DOHH2 (cell line): ENCODE results near the gene OPTN.

ENCODE experiments used
- H3F3A ChIP-seq: fragments of 200-600 bp; sonication (generic), shearing (Covaris generic); 2 replicates; pipeline ENCODE4 v1.6.0; 2016; ENCODE audit warnings: antibody characterized with exemption, mild to moderate bottlenecking; ENCODE audit not compliant: control insufficient read depth, insufficient read depth
- H3K27ac ChIP-seq: fragments of 200-600 bp; sonication (generic); 2 replicates; pipeline ENCODE4 v1.5.1; 2014; ENCODE audit warnings: low read depth, mild to moderate bottlenecking, low read length, moderate library complexity
- H3K27me3 ChIP-seq: fragments of 200-600 bp; sonication (generic); 2 replicates; pipeline ENCODE4 v1.6.1; 2014; ENCODE audit warnings: mild to moderate bottlenecking, low read length, mixed read lengths; ENCODE audit not compliant: control insufficient read depth
- H3K36me3 ChIP-seq: fragments of 200-600 bp; sonication (generic); 2 replicates; pipeline ENCODE4 v1.6.1; 2014; ENCODE audit warnings: mild to moderate bottlenecking, low read length, moderate library complexity, mixed read lengths; ENCODE audit not compliant: control insufficient read depth
- H3K4me1 ChIP-seq: fragments of 200-600 bp; sonication (generic); 2 replicates; pipeline ENCODE4 v1.6.1; 2014; ENCODE audit warnings: mild to moderate bottlenecking, low read length, mixed read lengths; ENCODE audit not compliant: control insufficient read depth
- H3K4me2 ChIP-seq: fragments of 200-600 bp; sonication (generic); 2 replicates; pipeline ENCODE4 v1.6.0; 2014; ENCODE audit warnings: mild to moderate bottlenecking, low read length, moderate library complexity
- H3K4me3 ChIP-seq: fragments of 200-600 bp; sonication (generic); 2 replicates; pipeline ENCODE4 v1.5.1; 2014; ENCODE audit warnings: mild to moderate bottlenecking, low read length, mixed read lengths
- H3K79me2 ChIP-seq: fragments of 200-600 bp; sonication (generic); 2 replicates; pipeline ENCODE4 v1.6.1; 2014; ENCODE audit warnings: mild to moderate bottlenecking, low read length, mixed read lengths; ENCODE audit not compliant: control insufficient read depth
- H3K9me2 ChIP-seq: fragments of 200-600 bp; sonication (generic); replicated peaks from 2 replicates; pipeline ENCODE4 v1.6.1; 2014; ENCODE audit warnings: mild to moderate bottlenecking, low read length, mixed read lengths; ENCODE audit not compliant: control insufficient read depth
- H3K9me3 ChIP-seq: fragments of 200-600 bp; sonication (generic); 2 replicates; pipeline ENCODE4 v1.6.1; 2014; ENCODE audit warnings: antibody characterized with exemption, low read length, mixed read lengths; ENCODE audit not compliant: control insufficient read depth, insufficient read depth
- H4K20me1 ChIP-seq: fragments of 200-600 bp; sonication (generic); 2 replicates; pipeline ENCODE4 v1.6.0; 2014; ENCODE audit warnings: low read depth, mild to moderate bottlenecking, antibody characterized with exemption, low read length, moderate library complexity; ENCODE audit not compliant: control insufficient read depth, insufficient read depth
- EZH2phosphoT487 ChIP-seq: fragments of 200-600 bp; sonication (generic); IDR thresholded peaks from 2 replicates; pipeline ENCODE4 v1.6.1; 2017; ENCODE audit warnings: borderline replicate concordance, mild to moderate bottlenecking, antibody characterized with exemption, low read length, moderate library complexity, mixed read lengths
- TF ChIP-seq, protein P1 (sequence below): fragments of 200-600 bp; sonication (generic); IDR thresholded peaks from one replicate; pipeline ENCODE4 v1.5.1; 2014; ENCODE audit warnings: antibody characterized with exemption, mild to moderate bottlenecking, low read depth, low read length; ENCODE audit not compliant: poor library complexity, severe bottlenecking

The OPTN gene

DNA sequence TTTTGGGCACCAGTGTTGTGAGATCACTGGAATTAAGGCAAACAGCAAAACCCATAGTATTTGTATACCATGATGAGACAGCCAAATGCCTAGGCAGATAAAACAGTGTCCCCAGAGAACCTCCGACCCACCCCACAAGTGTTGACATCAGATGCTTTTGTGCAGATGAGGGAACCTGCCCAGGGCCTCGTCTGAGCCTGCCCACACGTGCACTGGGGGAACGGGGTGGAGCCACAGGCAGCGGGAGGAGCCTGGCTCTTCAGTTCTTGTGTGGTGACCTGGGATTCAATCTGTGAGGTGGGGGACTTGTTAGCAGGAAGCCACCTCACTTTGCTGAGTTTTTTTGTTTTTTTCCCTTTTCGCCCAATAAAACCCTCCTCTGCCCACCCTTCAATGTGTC lies 33.4 kb upstream of the OPTN start:
- Histone ChIP-seq H3K4me3 (no peak overlapping the region), H3K9me2 (no peaks in the 10 kb centered on the region), H3K27me3 (peaks cover 8% of the 10 kb centered on the region), H3F3A (no peaks in the 10 kb centered on the region), H3K4me2 (no peak overlapping the region), H3K4me1 (no peaks in the 10 kb centered on the region), H3K27ac (no peak overlapping the region), H4K20me1 (no peaks in the 10 kb centered on the region), H3K36me3 (no peaks in the 10 kb centered on the region), H3K79me2 (no peaks in the 10 kb centered on the region), H3K9me3 (no peaks in the 10 kb centered on the region)
- no peak for TF ChIP-seq EZH2phosphoT487
- TF ChIP-seq, protein P1, sequence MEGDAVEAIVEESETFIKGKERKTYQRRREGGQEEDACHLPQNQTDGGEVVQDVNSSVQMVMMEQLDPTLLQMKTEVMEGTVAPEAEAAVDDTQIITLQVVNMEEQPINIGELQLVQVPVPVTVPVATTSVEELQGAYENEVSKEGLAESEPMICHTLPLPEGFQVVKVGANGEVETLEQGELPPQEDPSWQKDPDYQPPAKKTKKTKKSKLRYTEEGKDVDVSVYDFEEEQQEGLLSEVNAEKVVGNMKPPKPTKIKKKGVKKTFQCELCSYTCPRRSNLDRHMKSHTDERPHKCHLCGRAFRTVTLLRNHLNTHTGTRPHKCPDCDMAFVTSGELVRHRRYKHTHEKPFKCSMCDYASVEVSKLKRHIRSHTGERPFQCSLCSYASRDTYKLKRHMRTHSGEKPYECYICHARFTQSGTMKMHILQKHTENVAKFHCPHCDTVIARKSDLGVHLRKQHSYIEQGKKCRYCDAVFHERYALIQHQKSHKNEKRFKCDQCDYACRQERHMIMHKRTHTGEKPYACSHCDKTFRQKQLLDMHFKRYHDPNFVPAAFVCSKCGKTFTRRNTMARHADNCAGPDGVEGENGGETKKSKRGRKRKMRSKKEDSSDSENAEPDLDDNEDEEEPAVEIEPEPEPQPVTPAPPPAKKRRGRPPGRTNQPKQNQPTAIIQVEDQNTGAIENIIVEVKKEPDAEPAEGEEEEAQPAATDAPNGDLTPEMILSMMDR, result no peak

DNA sequence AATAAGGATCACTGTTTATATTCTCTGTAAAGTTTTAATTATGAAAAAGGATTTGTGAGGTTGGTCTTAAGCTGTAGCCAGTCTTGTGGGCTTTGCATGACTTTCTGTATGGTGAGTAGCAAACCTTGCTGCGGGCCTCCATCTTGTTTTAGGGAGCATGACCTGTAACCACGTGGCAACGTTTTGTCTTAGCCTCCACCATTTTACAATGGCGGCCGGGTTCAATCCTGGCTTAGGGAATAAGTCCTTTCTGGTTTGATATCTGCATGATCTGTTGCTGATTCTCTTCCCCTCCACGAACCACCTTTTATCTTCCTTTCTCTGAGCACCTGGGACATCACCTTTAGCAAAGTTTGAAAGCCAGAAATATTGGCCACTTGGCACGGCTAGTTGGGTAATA lies 32.5 kb upstream of the OPTN start:
- Histone ChIP-seq H3K4me1 (no peaks in the 10 kb centered on the region), H3K79me2 (no peaks in the 10 kb centered on the region), H3K27me3 (peaks cover 8% of the 10 kb centered on the region; the same call in 1 of the 2 replicates), H3K4me3 (no peak overlapping the region), H3K4me2 (no peak overlapping the region), H3K27ac (no peak overlapping the region), H3K9me2 (no peaks in the 10 kb centered on the region), H3K9me3 (no peaks in the 10 kb centered on the region), H3K36me3 (no peaks in the 10 kb centered on the region), H3F3A (no peaks in the 10 kb centered on the region), H4K20me1 (no peaks in the 10 kb centered on the region)
- TF ChIP-seq EZH2phosphoT487, result no peak
- TF ChIP-seq, protein P1, result no peak

DNA sequence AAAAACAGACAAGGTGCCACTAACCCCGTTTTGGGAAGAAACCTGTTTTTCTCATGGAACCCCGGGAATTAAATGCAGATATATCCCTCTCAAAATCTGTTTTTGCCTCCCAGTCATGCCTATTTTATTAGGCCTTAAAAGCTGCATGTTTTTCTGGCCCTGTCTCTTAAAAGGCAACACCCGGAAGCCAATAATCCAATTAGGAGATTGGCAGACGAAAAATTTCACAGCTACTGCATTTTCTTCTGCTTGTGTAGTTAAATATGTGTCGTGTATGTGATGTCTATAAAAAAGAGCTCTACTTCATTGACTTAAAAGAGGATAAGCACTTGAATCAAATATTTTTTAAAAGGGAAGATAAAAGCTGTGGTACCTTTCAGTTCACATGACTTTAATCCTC lies 31.9 kb upstream of the OPTN start:
- H4K20me1 ChIP-seq, result no peaks in the 10 kb centered on the region
- no peaks in the 10 kb centered on the region for H3K79me2 ChIP-seq
- no peaks in the 10 kb centered on the region for H3F3A ChIP-seq
- H3K4me2 ChIP-seq, result no peak overlapping the region
- no peaks in the 10 kb centered on the region for H3K9me2 ChIP-seq
- no peaks in the 10 kb centered on the region for H3K4me1 ChIP-seq
- TF ChIP-seq, protein P1, result no peak
- TF ChIP-seq EZH2phosphoT487, result no peak
- H3K36me3 ChIP-seq, result no peaks in the 10 kb centered on the region
- peaks cover 8% of the 10 kb centered on the region; the same call in 1 of the 2 replicates for H3K27me3 ChIP-seq
- no peak overlapping the region for H3K4me3 ChIP-seq
- no peak overlapping the region for H3K27ac ChIP-seq
- no peaks in the 10 kb centered on the region for H3K9me3 ChIP-seq
